CMK (cell line): ENCODE results near the gene CFAP221.

Source experiments
- DNase-seq: peaks from one replicate; pipeline ENCODE4 v3.0.0-alpha.2; 2010; ENCODE audit warnings: low read depth

CFAP221 gene

DNA sequence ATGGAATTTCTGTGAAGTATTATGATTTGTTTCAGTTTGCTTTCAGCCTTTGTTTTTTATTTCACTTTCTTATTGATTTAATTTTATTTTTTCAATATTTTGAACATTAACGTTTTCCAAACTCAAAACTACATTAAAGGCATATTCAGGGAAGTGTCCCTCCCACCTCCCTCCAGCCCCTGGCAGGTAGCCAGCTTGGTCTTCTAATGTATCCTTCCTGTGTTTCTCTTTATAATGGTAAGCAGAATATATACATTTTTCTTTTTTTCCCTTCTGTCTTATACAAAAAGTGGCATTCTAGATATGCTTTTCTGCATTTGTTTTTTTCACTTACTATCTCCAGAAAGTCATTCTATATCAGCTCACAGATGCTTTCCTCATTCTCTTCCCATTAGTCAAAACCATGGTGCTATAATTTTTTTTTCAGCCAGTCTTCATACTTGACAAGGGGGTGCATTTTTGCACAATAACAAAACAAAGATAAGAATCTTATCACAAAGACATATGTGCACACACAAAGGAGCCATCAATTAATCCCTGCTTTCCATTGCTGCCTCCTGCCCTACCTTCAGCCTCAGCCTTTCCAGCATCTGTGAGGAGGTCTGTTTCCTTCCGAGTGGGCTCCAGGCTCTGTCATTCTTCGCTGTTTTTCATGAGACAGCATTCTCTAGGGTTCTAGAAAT, 101.1 kb downstream of the CFAP221 start:
- no peak for DNase-seq

DNA sequence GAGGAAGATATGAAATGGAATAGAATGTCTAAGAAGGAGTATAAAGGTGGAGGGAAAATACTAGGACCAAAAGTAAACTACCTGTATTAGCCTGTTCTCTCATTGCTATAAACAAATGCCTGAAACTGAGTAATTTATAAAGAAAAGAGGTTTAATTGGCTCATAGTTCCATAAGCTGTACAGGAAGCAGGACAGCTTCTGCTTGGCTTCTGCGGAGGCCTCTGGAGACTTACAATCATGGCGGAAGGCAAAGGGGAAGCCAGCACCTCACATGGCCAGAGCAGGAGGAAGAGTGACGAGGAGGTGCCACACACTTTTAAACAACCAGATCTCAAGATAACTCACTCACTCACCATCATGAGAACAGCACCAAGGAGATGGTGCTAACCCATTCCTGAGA, 101.9 kb downstream of the CFAP221 start:
- DNase-seq, result no peak

DNA sequence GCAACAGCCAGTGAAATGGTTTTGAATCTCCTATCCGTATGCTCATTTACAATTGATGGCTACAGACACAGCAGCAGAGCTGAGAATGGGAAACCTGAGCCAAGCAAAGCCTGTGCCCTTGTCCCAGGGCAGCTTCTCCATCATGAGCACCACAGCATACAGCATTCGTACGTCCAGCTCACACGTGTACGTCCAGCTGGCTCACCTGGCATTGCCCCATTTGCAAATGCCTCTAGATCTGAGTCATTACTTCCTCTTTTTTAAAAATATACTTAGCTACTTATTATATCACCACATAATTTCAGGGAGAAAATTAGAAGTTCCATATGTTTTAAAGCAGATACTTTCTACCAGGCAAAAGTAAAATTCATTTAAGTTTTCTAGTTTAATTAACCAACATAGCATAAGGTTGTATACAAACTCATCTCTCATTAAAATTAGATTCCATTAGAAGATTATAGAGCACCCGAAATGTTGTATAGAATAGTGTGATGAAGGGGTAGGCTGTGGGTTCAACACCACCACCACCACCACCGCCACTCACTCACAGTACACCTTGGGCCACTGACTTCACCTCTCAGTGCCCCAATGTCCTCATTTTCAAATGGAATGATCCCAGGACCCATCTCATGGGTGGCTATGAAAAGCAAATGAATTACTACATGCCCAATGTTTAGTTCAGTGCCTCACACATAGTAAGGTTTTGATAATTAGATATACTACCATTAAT, 103.4 kb downstream of the CFAP221 start:
- DNase-seq, result no peak

DNA sequence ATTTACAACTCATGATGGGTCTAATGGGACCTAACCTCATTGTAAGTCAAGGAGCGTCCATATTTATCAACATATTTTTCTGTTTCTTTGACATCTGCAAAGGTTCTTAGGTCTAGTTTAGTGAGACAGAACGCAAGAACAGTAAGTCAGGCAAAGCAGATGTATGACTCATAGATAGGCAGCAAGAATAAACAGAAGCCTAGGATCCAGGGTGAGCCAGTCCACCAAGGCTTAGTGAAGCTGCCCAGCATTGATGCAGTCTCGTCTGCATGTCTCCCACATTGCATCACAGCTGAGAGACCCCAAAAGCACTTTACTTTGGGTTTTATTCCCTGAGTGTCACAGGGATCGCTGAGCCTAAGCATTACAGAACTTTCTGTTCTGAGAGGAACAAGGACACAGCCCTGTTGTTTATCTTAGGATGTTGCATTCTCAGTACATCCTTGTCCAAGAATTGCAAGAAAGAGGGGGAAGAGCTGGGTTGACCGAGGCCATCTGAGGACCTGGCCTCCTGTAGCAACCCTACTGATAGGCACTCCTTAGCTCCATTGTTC, 105.2 kb downstream of the CFAP221 start:
- no peak for DNase-seq

DNA sequence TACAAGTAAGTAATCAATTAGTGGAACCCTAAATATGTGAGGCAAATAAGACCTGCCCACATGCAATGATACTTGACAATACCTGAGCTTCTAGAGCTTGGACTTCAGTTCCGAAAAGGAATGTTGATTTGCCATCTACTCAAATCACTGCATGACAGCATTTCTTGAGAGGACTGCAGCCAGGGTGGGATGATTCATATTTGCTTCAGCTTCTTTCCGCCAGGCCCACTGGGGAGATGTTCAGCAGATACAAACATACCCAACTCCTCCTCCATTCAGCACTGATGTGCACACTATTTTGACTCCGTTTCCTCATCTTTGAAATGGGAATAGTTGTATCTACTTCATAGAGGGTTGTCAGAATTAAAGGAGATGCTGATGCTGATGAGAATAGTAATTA, 106.0 kb downstream of the CFAP221 start:
- DNase-seq, result no peak

GRCh38 chr2:119650846-119651370, 106.7 kb downstream of the CFAP221 start:
- DNase-seq, result no peak

DNA sequence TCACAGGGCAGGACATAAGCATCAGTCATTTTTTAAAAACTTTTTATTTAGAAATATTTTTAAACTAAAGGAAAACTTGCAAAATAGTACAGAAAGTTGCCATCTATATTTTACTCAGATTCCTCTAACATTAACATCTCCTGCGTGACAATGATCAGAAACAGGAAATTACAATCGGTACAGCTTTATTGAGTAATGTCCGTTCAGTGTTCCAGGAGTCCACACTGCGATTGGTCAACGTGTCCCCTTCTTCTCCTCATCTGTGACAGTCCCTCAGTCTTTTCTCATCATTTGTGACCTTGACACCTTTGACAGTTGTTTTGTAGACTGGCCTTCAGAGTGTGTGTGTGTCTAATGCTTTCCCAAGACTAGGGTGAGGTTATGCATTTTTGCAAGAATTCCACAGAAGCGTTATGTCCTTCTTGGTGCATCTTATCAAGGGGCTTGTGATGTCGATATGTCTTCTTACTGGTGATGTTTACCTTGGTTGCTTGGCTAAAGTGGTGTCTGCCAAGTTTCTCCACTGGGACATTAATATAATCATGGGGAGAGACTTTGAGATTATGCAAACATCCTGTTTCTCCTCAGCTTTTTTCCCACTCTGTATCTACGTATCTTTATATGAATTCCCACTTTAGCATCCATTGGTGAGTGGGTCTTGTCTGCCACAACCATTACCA, 113.4 kb downstream of the CFAP221 start:
- no peak for DNase-seq

- DNase-seq, result no peak
These were observed 115.5 kb downstream of the CFAP221 start for GRCh38 chr2:119659601-119660342.

GRCh38 chr2:119660343-119660658, 116.1 kb downstream of the CFAP221 start:
- no peak for DNase-seq

GRCh38 chr2:119662297-119662696, 118.0 kb downstream of the CFAP221 start:
- no peak for DNase-seq

- DNase-seq, result no peak
These were observed 124.3 kb downstream of the CFAP221 start for GRCh38 chr2:119668546-119668945.

DNA sequence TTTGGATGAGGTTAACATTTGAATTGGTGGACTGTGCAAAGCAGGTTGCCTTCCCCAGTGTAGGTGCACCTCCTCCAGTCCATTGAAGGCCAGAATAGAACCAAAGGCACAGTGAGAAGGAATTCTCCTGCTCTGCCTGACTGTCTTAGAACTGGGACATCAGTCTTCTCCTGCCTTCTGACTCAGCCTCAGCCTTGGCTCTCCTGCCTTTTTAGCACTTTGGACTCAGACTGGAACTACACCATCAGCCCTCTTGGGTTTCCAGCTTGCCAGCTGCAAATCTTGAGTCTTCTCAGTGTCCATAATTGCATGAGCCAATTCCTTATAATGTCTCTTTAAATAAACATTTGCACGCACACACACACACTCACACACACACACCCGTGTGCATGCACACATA, 126.8 kb downstream of the CFAP221 start:
- DNase-seq, result no peak

GRCh38 chr2:119671752-119672151, 127.5 kb downstream of the CFAP221 start:
- DNase-seq, result no peak

- no peak for DNase-seq
These were observed 128.1 kb downstream of the CFAP221 start for GRCh38 chr2:119672161-119672862.

DNA sequence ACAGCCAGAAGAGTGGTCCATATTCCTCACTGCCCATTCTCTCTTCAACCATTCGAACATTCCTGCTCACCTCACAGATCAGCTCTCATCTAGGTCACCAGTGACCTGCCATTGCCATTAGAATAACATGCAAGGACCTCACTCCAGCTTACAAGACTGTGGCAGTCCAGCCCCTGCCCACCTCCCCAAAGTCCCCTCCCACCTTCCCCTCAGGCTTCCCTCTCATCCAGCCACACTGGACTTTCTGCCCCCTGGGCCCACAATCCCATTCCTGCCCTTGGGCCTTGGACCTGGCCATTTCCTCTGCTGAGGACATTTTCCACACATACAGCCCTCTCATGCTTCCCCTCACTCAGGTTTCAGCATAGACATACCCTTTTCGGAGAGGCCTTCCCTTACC, 129.5 kb downstream of the CFAP221 start:
- DNase-seq, result no peak

GRCh38 chr2:119674711-119675500, 130.7 kb downstream of the CFAP221 start:
- no peak for DNase-seq

GRCh38 chr2:119678021-119678656, 133.9 kb downstream of the CFAP221 start:
- no peak for DNase-seq

DNA sequence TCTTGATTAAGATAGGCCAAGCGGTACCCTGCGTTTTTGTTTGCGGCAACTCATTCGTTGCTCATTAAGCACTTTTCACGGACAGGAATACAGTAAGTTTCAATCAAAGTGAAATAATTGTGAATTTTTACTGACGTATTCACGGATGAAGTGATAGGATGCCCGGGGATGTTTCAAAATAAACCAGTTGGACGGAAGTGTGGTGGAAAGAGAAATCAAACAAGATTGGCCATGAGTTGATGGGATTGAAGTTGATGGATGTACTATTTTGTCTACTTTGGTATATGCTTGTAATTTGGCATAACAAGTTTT, 135.2 kb downstream of the CFAP221 start:
- DNase-seq, result no peak

DNA sequence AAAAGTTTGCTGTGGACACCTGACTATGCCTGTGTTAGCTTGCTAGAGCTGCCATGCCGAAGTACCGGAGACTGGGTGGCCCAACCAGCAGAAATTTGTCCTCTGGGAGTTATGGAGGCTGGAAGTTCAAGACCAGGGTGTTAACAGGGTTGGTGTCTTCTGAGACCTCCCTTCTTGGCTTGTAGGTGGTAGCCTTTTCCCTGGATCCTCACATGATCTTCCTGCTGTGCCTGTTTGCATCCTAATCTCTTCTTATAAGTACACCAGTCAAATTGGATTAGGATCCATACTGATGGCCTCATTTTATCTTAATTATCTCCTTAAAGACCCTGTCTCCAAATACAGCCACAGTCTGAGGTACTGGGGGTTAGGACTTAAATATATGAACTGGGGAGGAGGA, 135.6 kb downstream of the CFAP221 start:
- DNase-seq, result no peak

GRCh38 chr2:119680457-119681202, 136.4 kb downstream of the CFAP221 start:
- DNase-seq, result no peak
